HG03354 (cell line): Measurements from ENCODE around the gene SOHLH1.

Source experiments
- ATAC-seq: cut with Tn5 transposase; IDR thresholded peaks from one replicate; pipeline ENCODE4 v1.9.1; 2021; ENCODE audit warnings: mild to moderate bottlenecking; ENCODE audit not compliant: unreplicated experiment, poor library complexity, severe bottlenecking

Gene SOHLH1

GRCh38 chr9:135664801-135665794 is 34.2 kb downstream of the SOHLH1 start:
- ATAC-seq, result no peak

DNA sequence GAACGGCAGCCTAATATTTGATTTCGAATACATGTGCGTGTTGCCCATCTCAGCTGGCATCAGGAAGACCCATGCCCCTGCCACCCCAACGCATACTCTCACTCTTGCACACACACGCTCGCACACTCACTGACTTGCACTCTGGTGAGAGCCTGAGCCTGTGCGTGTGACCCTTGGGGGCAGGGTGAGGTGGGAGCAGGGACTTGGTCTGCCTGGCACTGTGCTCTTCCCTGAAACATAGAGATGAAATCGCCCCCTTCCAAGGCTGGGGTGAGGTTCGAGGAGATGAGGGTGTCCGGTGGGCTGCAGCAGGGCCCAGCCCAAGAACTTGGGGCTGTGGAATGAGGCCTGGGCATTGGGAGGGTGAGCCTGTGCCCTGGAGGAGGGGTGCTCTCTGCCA is 35.0 kb downstream of the SOHLH1 start:
- no peak for ATAC-seq

- ATAC-seq, result no peak
These were observed 35.4 kb downstream of the SOHLH1 start for GRCh38 chr9:135663857-135664256.

DNA sequence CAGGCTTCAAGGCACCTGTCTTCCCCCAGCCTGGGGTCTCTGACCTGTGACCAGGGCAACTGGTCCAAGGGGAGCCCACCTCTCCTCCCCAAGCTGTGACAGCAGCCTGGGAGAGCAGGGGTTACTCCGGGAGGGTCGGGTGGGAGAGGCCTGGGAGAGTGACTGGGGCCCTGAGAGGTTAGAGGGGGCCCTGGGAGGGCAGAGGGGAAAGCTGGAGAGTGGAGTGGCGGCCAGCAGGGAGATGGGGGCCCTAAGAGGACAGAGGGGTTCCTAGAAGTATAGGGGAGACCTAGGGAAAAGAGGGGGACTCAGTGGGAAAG is 35.9 kb downstream of the SOHLH1 start:
- ATAC-seq, result no peak

DNA sequence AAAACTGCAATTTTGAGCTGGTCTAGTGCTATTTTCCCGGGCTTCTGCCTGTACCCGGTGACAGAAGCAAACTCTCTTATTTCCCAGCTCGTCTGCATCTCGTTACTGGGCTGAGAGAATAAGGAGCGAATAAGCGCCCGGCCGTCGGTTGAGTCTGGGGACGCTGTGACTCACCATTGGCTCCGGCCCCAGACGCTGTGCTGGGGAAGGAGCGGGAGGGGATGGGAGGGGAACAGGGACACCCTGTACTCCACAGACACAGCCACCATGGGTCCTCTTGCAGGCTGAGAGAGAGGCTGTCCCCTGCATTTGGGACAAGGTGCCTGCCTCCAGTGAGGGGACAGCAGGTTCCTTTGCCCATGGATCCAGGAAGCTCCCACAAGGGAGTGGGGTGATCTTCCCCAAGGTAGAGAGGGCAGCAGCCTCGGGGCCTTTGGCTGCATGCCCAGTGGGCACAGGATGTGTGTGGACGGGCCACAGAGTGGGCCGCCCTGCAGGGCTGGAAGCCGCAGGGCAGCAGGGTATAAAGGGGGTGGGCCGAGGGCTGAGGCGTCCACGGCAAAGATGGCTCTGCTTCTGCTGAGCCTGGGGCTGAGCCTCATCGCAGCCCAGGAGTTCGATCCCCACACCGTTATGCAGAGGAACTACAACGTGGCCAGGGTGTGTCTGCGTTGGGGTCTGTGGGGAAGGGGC is 36.4 kb downstream of the SOHLH1 start, which contains the start of gene LCN9:
Gene LCN9 (plus strand): TSS at position 552 of the 693 bp plus-strand sequence. CDS start 13 bp downstream, at position 565.
- ATAC-seq, result no peak

DNA sequence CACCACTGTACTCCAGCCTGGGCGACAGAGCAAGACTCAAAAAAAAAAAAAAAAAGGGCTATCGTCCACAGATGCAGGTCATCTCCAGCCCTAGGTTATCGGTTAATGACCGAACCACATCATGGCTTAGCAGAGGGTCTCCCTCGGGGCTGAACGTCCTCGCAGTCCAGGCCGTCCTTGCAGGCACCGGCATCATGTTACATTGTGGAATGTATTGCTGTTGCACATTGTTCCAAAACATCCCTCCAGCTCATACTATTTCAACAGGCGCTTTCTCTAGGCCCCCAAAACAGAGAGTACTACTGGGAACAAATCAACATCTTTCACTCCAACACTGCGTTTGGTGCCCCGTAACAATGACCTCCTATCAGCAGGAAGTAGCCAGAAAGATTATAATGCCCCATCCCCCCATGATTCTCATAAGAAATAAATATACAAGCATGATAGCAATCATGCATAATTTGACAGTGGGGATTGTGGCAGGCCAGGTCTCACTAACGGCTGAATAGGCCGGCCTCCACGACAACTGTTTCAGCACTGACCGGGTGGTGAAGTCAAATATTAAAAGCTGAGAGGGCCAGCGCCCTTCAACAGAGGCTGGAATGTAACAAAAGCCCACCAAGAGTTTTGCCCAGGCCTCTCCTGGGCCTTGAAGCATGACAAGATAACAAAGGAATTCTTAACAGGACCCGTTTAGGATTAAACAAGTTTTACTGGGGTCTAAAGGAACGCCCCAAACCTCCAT is 37.3 kb downstream of the SOHLH1 start:
- no peak for ATAC-seq

- no peak for ATAC-seq
These were observed 38.9 kb downstream of the SOHLH1 start for GRCh38 chr9:135660407-135660806.

GRCh38 chr9:135659252-135659651 is 40.0 kb downstream of the SOHLH1 start:
- ATAC-seq, result no peak

DNA sequence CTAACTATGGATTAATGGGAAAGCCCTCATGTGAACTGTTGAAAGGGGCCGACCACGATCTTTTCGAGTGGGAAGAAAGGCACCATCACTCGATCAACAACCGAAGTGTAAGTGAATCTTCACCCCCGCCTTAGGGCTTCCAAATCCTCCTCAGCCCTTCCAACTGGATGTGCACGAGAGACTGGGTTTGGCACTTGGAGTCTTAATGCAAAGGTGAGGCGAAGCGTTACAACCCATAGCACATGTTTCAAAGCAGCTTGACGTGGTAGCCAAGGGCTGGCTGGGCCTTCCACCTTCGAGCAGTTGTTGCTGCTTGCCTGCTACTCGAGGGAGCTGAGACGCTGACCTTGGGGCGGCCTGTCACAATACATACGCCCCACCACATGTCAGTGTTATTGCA is 41.9 kb downstream of the SOHLH1 start:
- ATAC-seq, result no peak

DNA sequence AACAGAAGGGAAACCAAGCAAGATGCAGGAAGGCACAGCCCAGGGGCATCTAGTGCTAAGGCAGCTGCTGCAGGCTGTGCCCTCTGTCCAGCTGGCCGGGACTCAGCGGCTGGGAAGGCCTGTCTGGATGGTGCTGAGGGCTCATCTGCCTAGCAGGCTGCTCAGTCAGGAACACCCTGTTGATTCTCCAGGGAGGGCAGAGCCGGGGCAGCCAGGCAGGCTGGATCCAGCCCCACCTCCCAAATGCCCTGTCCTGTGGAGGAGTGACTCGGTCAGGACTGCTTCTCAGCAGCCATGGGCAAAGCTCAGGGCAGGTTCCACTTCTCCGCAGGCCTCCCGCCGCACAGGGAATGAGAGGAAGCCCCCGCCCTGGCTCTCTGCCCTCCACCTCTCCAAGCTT is 44.0 kb downstream of the SOHLH1 start:
- no peak for ATAC-seq

DNA sequence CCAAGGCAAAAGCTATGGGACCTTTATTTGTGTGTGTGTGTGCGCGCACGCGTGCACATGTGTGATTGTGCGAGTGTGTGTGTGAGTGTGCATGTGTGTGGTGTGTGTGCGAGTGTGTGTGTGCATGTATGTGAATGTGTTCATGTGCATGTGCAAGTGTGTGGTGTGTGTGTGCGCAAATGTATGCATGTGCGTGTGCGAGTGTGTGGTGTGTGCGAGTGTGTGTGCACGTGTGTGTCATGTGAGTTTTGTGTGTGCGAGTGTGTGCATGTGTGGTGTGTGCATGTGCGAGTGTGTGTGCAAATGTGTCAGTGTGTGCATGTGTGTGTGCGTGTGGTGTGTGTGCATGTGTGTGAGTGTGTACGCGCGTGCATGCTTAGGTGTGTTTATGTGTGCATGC is 48.9 kb downstream of the SOHLH1 start:
- ATAC-seq, result no peak

DNA sequence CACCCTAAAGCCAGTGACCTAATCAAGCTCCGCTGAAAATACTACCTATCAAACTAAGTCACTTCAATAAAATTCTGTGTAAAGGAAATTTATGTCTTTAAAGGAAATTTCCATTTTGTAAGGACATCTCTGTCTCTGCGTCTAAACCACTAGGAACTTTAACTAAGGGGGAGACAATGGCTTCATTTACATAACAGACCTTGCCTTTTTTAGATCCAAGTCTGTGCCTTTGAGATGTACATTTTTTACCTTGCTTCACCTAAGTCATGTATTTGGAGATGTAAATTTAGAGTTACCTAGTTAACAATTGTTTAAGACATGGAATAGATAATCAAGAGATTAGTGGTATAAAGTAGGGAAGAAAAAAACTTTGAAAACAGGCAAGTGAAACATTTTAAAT is 49.8 kb downstream of the SOHLH1 start:
- ATAC-seq, result no peak

- no peak for ATAC-seq
These were observed 50.5 kb downstream of the SOHLH1 start for GRCh38 chr9:135648494-135649410.

DNA sequence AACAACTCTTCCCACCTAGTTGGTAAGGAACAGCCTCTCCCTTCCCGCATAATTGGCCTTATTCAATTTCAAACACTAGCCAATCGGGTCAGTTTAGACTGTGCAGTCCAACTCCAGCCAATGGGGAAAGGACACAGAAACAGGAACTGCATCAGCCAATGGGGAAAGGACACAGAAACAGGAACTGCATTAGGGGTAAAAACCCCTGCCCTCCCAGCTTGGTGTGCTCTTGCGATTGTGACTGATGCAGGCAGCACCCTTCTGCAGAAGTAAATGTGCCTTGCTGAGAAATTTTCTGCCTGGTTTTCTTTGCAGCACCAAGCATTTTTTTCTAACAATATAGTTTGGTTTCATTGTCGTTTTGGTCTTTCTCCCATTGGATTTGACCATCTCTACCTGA is 51.4 kb downstream of the SOHLH1 start:
- no peak for ATAC-seq

DNA sequence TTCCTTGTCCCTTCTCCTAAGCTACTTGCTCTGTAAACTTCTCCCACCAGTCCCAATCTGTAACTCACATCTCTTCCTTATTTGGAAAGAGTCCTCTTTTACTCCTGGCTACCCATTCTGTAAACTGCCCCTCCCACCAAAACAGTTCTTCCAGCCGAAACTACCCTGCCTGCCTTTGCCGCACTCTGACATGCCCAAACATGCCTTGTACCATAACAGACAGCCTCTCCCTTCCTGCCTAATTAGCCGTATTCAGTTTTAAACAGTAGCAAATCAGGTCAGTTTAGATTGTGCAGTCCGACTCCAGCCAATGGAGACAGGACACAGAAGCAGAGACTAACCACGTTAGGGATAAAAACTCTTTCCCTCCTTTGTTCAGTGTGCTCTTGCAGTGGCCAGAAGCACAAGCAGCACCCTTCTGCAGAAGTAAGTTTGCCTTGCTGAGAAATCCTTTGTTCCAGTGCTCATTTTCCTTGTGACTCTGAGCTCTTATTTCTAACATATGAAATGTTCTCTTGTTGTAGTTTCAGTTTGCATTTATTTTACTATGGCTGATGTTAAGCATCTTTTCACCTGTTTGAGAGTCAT is 54.6 kb downstream of the SOHLH1 start:
- no peak for ATAC-seq
